ENCODE results near the gene MAP1S. TPM values are rescaled to one million over a fixed set of nuclear protein-coding genes. Genes with fewer than 3 reads are reported as not detected.

MAP1S gene
- total RNA-seq, 1 donor from 2014 or later = 111 TPM

DNA sequence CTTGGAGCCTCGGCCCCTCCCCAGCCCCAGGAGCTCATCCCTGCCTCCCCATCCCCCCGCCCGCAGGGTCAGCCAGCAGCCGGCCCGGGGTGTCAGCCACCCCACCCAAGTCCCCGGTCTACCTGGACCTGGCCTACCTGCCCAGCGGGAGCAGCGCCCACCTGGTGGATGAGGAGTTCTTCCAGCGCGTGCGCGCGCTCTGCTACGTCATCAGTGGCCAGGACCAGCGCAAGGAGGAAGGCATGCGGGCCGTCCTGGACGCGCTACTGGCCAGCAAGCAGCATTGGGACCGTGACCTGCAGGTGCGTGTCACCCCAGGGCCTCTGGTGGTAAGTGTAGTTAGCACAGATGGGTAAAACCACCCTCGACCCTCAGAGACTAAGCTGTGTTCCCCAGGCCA, 13.8 kb downstream of the MAP1S start:
- no peaks in the 10 kb centered on the region for H3K27me3 ChIP-seq
- H3K4me3 ChIP-seq = no peak overlapping the region
- no peak for DNase-seq (ENCODE audit: low spot score in 2 of 2)
- H3K9me3 ChIP-seq = no peaks in the 10 kb centered on the region
- no peaks in the 10 kb centered on the region for H3K4me1 ChIP-seq
- H3K27ac ChIP-seq = no peak overlapping the region
- peaks cover 74 to 90% of the 10 kb centered on the region in 2 donors for H3K36me3 ChIP-seq
- intact Hi-C loops (cut with DNase I) = no loop called here
- TF ChIP-seq, protein P1, sequence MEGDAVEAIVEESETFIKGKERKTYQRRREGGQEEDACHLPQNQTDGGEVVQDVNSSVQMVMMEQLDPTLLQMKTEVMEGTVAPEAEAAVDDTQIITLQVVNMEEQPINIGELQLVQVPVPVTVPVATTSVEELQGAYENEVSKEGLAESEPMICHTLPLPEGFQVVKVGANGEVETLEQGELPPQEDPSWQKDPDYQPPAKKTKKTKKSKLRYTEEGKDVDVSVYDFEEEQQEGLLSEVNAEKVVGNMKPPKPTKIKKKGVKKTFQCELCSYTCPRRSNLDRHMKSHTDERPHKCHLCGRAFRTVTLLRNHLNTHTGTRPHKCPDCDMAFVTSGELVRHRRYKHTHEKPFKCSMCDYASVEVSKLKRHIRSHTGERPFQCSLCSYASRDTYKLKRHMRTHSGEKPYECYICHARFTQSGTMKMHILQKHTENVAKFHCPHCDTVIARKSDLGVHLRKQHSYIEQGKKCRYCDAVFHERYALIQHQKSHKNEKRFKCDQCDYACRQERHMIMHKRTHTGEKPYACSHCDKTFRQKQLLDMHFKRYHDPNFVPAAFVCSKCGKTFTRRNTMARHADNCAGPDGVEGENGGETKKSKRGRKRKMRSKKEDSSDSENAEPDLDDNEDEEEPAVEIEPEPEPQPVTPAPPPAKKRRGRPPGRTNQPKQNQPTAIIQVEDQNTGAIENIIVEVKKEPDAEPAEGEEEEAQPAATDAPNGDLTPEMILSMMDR (IDR thresholded peaks at IDR 0.05) = no peak

DNA sequence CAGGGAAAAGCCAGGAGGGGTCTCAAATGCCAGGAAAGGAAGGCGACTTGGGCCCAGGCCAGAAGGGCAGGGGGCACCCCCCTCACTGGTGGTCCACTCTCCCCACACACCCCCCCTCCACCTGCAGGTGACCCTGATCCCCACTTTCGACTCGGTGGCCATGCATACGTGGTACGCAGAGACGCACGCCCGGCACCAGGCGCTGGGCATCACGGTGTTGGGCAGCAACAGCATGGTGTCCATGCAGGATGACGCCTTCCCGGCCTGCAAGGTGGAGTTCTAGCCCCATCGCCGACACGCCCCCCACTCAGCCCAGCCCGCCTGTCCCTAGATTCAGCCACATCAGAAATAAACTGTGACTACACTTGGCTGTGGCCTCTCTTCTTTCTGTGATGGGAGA, 14.9 kb downstream of the MAP1S start:
- TF ChIP-seq, protein P1 (IDR thresholded peaks at IDR 0.05) = no peak
- intact Hi-C loops (cut with DNase I) = no loop called here
- H3K36me3 ChIP-seq = peaks cover 66 to 80% of the 10 kb centered on the region in 2 donors
- no peaks in the 10 kb centered on the region for H3K27me3 ChIP-seq
- no peak for DNase-seq (ENCODE audit: low spot score in 2 of 2)
- H3K4me1 ChIP-seq = no peaks in the 10 kb centered on the region
- H3K27ac ChIP-seq = no peak overlapping the region
- no peaks in the 10 kb centered on the region for H3K9me3 ChIP-seq
- no peak overlapping the region for H3K4me3 ChIP-seq

DNA sequence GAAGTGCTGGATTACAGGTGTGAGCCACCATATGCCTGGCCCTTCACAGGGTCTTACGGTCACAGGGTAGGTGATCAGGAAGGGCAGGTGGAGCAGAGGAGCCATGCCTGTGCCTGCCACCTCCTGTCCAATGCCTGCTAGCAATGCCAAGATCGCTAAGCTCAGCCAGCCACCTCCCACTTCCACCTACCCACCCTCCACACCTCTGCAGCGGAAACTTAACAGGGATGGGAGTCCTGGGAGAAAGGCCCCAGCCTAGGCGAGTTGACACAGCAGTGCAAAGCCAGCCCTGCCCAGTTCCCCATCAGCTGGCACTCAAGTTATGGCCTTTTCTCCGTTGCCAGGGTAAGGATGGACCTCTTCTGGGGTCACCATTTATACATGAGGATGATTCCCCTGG, 16.1 kb downstream of the MAP1S start:
- H3K27me3 ChIP-seq = no peaks in the 10 kb centered on the region
- peaks cover 57 to 67% of the 10 kb centered on the region in 2 donors for H3K36me3 ChIP-seq
- H3K27ac ChIP-seq = no peak overlapping the region
- TF ChIP-seq, protein P1 (IDR thresholded peaks at IDR 0.05) = no peak
- no peaks in the 10 kb centered on the region for H3K4me1 ChIP-seq
- DNase-seq (ENCODE audit: low spot score in 2 of 2) = no peak
- no peak overlapping the region for H3K4me3 ChIP-seq
- intact Hi-C loops (cut with DNase I) = no loop called here
- no peaks in the 10 kb centered on the region for H3K9me3 ChIP-seq

DNA sequence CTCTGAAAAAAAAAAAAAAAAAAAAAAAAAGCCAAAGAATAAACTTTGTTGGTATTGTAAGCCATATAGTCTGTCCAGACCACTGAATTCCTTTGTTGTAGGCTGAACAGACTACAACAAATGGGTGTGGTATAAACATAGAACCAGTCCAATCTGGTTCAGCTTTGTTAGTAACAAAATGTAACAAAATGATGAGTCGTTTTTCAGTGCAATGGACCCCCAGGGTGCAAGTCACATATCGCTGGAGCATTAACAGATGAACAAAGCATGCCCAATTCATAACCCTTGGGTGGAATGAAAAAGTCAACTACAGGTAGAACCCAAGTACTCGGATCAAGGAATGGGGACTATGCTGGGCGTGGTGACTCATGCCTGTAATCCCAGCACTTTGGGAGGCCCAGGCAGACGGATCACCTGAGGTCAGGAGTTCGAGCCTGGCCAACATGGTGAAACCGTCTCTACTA, 18.4 kb downstream of the MAP1S start:
- H3K9me3 ChIP-seq = no peaks in the 10 kb centered on the region
- no peak overlapping the region for H3K4me3 ChIP-seq
- intact Hi-C loops (cut with DNase I) = no loop called here
- H3K27me3 ChIP-seq = no peaks in the 10 kb centered on the region
- TF ChIP-seq, protein P1 (IDR thresholded peaks at IDR 0.05) = no peak
- H3K36me3 ChIP-seq = peaks cover 38 to 44% of the 10 kb centered on the region in 2 donors
- no peak for DNase-seq (ENCODE audit: low spot score in 2 of 2)
- H3K4me1 ChIP-seq = no peaks in the 10 kb centered on the region
- no peak overlapping the region for H3K27ac ChIP-seq

DNA sequence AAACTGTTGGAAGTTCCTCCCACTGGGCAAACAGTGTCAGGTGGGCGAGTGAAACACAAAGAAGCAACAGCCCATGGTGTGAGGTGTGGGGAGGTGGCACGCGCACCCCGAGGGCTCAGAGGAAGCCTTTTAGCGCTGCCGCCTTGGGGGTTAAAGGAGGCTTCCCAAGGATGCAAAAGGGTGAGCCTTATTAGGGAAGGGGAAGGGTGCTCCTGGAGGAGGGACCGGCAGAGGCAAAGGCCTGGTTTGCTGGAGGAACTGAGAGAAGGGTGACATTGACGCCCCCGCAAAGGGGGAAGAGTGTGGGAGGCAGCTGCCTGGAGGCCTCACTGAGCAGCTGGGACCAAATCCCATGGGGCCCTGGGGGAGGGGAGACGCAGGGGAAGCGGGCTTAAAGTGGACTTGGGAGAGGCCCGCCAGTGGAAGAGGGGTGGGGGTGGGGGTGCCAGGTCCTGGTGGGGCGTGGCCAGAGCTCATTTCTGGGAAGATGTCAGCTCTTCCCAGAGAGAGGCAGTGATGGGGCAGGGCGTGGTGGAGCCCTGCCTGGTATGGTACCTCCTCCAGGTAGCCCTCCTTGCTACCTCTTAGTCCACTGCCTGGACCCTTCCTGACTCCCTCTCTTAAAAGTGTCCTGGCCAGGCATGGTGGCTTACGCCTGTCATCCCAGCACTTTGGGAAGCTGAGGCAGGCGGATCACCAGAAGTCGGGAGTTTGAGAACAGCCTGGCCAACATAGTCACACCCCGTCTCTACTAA, 20.0 kb downstream of the MAP1S start:
- intact Hi-C loops (cut with DNase I) = no loop called here
- H3K36me3 ChIP-seq = peaks cover 24 to 28% of the 10 kb centered on the region in 2 donors
- no peak for DNase-seq (ENCODE audit: low spot score in 2 of 2)
- TF ChIP-seq, protein P1 (IDR thresholded peaks at IDR 0.05) = no peak
- no peaks in the 10 kb centered on the region for H3K9me3 ChIP-seq
- no peaks in the 10 kb centered on the region for H3K27me3 ChIP-seq
- H3K27ac ChIP-seq = no peak overlapping the region
- no peaks in the 10 kb centered on the region for H3K4me1 ChIP-seq
- H3K4me3 ChIP-seq = no peak overlapping the region

Measured in ascending aorta (tissue), 2 donors.